ENCODE results near the gene STAC.
"Not testable (repeated sequence)": the region's sequence is repeated elsewhere in the genome, so short reads cannot be mapped to it uniquely, and the experiment has no call there.

Gene STAC

DNA sequence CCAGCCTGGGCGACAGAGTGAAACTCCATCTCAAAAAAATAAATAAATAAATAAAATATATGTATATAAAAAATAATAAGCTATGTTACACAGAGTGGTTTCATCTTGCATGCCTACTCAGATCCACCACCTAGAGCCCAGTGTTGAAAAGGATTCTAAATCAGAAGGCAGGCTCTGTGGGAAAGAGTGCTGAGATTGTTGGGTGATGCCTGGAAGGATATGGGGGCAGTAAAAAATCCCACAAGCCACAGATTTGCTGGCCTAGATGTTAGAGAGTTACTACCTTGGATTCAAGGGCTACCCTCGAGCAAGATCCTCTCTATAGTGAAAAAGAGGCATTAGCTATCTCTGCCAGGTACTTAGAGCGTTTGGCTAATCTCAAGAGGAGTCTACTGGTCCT, 144.3 kb downstream of the STAC start:
- no peak for FAIRE-seq

GRCh38 chr3:36525115-36525801, 145.0 kb downstream of the STAC start:
- no peak for FAIRE-seq

- FAIRE-seq = no peak
Measured at GRCh38 chr3:36538136-36538749, 157.9 kb downstream of the STAC start.

- FAIRE-seq = no peak
Measured at GRCh38 chr3:36540888-36541518, 160.7 kb downstream of the STAC start.

DNA sequence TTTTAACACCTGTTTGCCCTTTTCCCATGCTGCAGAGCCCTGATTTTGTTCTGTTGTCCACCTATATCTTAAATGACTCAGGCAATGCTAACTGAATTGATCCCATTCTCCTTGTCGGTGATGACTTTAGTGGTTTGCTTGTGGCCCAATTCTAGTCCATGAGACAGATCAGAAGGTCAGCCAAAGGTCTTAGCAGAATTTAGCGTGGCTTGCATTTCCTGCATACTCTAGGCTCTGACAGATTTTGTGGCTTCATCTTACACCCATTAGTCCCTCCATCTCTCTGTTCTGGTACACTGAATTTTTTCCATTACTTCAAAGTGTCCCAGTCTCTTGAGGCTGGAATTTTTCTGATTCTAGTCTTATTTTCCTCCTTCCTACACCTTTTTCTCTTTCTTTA, 161.9 kb downstream of the STAC start:
- FAIRE-seq = no peak

- no peak for FAIRE-seq
Measured at GRCh38 chr3:36543276-36543997, 163.1 kb downstream of the STAC start.

- no peak for FAIRE-seq
Measured at GRCh38 chr3:36546226-36546625, 165.9 kb downstream of the STAC start.

- no peak for FAIRE-seq
Measured at GRCh38 chr3:36548712-36549111, 168.4 kb downstream of the STAC start.

DNA sequence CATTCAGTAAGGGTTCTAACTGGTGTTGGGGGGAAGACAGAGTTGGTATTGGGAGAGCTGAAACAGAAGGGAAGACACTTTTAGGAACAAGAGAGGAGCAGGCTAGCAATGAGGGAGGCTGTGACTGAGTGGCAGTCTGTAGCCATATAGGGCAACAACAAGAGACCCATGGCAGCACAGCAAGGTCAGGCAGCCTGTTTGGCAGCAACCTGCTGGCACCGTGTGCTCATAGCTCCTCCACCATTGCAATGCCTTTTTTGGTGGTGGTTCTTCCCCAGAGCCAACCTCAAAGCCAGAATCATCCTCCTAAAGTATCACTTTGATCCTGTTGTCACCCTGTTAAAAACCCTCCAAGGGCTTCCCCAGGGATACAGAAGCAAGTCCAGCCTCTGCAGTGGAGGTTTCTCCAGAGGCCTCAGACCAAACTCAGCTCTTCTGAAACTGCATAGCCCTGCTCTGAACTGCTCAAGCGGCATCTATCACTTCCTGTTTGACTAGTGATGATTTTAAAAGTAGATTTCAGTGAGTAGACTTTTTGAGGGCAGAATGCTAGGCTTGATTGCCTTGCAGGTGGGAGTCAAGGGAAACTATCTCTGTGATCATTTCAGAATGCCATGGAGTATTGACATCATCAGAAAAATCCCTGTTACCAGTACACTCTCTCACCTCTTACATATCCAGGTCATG, 176.9 kb downstream of the STAC start:
- FAIRE-seq = no peak

- FAIRE-seq = no peak
Measured at GRCh38 chr3:36557708-36558421, 177.6 kb downstream of the STAC start.

DNA sequence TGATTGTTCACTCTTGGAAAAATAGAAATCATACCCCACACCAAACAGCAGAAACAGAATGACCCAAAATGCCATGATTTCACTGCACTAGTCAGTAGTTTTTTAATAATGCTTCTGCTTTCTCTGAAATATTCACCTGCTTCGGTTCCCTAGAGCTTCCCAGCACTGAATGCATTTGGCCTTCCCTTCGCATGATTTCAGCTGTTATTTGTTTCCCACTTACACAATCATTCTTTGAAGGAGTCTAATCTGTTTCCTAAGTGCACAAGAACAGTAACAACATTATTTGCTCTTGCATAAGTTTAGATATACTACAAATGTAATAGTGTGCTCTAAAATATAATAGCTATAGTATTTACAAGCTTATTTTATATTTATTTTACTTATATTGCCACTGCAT, 178.7 kb downstream of the STAC start:
- no peak for FAIRE-seq

DNA sequence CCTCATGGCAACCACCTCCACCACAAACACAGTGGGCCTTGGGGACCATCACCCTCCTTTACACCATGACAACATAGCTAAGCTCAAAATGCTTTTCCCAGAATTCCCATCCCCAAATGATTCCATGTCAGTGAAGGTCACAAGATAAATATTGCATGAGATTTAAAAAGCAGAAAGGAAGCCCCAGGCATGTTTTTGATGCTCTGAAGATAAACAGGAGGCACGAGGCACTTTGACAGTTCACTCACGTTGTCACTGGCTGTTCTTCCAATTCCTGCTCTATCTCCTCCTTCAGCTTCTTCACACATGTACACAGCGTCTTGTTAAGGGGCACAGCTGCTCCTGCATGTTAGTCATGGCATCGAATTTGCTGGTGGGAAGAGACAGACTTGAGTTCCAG, 180.4 kb downstream of the STAC start:
- FAIRE-seq = no peak

GRCh38 chr3:36561601-36562000, 181.3 kb downstream of the STAC start:
- no peak for FAIRE-seq

GRCh38 chr3:36562945-36563344, 182.6 kb downstream of the STAC start:
- FAIRE-seq = no peak

DNA sequence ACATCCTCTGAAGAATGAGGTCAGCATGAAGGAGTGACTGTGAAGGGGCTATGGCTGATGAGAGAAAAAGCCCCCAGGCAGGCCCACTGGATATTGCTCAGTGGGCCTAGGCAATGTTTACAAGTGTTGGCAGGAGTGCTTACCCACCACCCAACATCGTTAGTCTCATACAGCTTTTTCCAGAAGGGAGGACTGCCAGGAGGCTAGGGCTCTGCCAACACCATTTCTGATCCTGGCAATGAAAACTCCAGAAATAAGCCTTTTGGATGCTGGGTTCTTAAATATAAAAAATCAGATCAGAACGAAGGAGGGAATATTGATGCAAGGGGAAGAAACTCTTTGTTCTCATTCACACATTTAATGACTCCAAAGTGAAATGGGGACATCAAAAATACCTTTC, 194.9 kb downstream of the STAC start:
- no peak for FAIRE-seq

- not testable (repeated sequence) for FAIRE-seq
Measured at GRCh38 chr3:36578418-36578817, 198.1 kb downstream of the STAC start.

DNA sequence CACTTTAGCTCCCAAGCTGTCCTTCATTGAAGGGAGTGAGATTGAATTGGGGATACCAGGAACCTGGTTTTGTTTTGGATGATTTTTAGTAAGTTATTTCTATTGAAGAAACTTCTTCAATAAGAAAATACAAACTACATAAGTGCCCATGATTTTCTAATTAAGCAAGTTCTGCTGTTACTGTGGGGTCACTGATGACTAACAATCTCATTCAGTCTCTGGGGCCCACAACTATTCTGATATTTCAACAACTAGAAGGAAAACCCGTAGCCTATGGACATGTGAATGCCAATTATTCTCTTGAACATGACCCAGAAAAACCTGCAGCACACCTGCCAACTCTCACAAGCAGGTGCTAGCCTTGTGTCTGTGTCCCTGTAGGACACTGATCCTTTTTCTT, 199.4 kb downstream of the STAC start:
- FAIRE-seq = no peak

DNA sequence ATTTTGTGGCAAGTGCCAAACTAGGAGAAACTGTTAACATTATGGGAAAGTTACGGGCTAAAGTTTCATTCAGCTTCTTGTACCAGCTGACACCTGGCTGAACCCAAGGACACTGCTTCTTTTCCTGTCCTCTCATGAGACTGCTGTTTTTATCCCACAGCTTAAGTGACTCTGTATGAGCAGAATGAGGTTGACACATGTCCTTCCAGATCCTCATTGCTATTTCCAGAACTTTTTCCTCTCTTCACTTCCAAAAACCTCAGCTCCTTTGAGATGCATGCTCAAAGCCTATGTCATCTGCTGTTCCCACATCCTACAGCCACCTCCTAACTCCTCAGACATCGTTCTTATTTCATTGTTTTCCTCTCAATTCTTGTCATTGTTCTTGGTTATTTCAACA, 200.4 kb downstream of the STAC start:
- no peak for FAIRE-seq

GRCh38 chr3:36591959-36592358, 211.7 kb downstream of the STAC start:
- FAIRE-seq = no peak

- FAIRE-seq = no peak
Measured at GRCh38 chr3:36595511-36595910, 215.2 kb downstream of the STAC start.

GRCh38 chr3:36596419-36596818, 216.1 kb downstream of the STAC start:
- FAIRE-seq = no peak

DNA sequence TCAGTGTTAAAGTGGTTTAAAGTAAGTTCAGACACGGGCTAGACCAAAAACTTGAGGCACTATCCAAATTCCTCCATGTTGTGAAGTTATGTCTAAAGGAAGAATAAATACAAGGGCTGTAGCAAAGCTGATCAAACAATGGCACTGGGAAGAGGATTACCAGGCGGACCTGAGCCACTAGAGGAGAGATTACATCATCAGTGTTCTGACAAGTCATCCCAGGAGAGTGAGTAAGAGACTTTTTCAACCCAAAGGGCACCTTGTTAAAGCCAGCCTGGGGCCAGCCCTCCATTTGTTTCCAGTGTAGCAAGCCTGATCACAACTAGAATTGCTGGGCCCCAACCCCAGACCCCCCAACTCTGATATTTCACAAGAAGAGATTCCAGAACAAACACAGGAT, 217.1 kb downstream of the STAC start:
- FAIRE-seq = no peak

Data from TTC549 (cell line).